Measurements from ENCODE around the gene CTXN1.
A peak's percentile ranks its signal among the peaks of the same experiment; 100 is the strongest.

The CTXN1 gene

GRCh38 chr19:7904074-7905020 lies 21.6 kb downstream of the CTXN1 start:
- peak; percentile 43 for DNase-seq
- H3K27me3 ChIP-seq, result no peaks in the 10 kb centered on the region
- TF ChIP-seq, protein P1, sequence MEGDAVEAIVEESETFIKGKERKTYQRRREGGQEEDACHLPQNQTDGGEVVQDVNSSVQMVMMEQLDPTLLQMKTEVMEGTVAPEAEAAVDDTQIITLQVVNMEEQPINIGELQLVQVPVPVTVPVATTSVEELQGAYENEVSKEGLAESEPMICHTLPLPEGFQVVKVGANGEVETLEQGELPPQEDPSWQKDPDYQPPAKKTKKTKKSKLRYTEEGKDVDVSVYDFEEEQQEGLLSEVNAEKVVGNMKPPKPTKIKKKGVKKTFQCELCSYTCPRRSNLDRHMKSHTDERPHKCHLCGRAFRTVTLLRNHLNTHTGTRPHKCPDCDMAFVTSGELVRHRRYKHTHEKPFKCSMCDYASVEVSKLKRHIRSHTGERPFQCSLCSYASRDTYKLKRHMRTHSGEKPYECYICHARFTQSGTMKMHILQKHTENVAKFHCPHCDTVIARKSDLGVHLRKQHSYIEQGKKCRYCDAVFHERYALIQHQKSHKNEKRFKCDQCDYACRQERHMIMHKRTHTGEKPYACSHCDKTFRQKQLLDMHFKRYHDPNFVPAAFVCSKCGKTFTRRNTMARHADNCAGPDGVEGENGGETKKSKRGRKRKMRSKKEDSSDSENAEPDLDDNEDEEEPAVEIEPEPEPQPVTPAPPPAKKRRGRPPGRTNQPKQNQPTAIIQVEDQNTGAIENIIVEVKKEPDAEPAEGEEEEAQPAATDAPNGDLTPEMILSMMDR (IDR thresholded peaks at IDR 0.05; ENCODE audit: low read depth, low read length), result no peak
- H3K4me3 ChIP-seq (ENCODE audit: low read depth, low read length), result peak overlapping the region; percentile 75
- H3K4me1 ChIP-seq, result no peaks in the 10 kb centered on the region
- H3K36me3 ChIP-seq, result peaks cover 6% of the 10 kb centered on the region
- H3K9me3 ChIP-seq, result no peaks in the 10 kb centered on the region

GRCh38 chr19:7903244-7904073 lies 22.5 kb downstream of the CTXN1 start, which contains the start of gene MAP2K7:
Gene MAP2K7, plus strand, starts transcription at chr19:7903877. Its CDS starts 68 bp downstream, at chr19:7903945.
- DNase-seq, result peak; percentile 100
- Histone ChIP-seq H3K27me3 (no peaks in the 10 kb centered on the region), H3K4me1 (no peaks in the 10 kb centered on the region), H3K4me3 (ENCODE audit: low read depth, low read length) (peak within 1 kb of the TSS; percentile 82), H3K36me3 (peaks cover 6% of the 10 kb centered on the region), H3K9me3 (no peaks in the 10 kb centered on the region)
- TF ChIP-seq, protein P1 (IDR thresholded peaks at IDR 0.05; ENCODE audit: low read depth, low read length), result peak; percentile 49

- Histone ChIP-seq H3K36me3 (peaks cover 6% of the 10 kb centered on the region), H3K4me1 (no peaks in the 10 kb centered on the region), H3K27me3 (no peaks in the 10 kb centered on the region), H3K4me3 (ENCODE audit: low read depth, low read length) (peak overlapping the region; percentile 82), H3K9me3 (no peaks in the 10 kb centered on the region)
- TF ChIP-seq, protein P1 (IDR thresholded peaks at IDR 0.05; ENCODE audit: low read depth, low read length), result no peak
- no peak for DNase-seq
These were observed 23.1 kb downstream of the CTXN1 start for GRCh38 chr19:7902796-7903243.

DNA sequence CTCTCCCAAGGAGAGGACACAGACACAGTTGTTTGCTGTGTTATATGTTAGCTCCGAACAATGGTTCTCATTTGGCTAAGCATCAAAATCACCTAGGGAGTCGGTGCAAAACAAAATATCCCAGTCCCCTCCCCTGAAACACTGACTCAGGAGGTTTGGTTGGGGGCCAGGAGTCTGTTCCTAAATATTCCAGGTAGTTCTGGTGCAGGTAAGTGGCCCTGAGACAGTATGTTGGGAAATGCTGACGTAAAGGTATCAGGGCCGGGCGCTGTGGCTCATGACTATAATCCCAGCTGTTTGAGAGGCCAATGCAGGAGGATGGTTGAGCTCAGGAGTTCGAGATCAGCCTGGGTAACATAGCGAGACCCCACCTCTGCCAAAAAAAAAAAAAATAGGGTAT lies 24.6 kb downstream of the CTXN1 start:
- TF ChIP-seq, protein P1 (IDR thresholded peaks at IDR 0.05; ENCODE audit: low read depth, low read length), result no peak
- peaks cover 5% of the 10 kb centered on the region for H3K36me3 ChIP-seq
- H3K27me3 ChIP-seq, result no peaks in the 10 kb centered on the region
- no peaks in the 10 kb centered on the region for H3K9me3 ChIP-seq
- no peak overlapping the region for H3K4me3 ChIP-seq (ENCODE audit: low read depth, low read length)
- no peak for DNase-seq
- no peaks in the 10 kb centered on the region for H3K4me1 ChIP-seq

GRCh38 chr19:7900931-7901330 lies 25.0 kb downstream of the CTXN1 start:
- Histone ChIP-seq H3K36me3 (peaks cover 2% of the 10 kb centered on the region), H3K4me3 (ENCODE audit: low read depth, low read length) (no peak overlapping the region), H3K9me3 (no peaks in the 10 kb centered on the region), H3K27me3 (no peaks in the 10 kb centered on the region), H3K4me1 (no peaks in the 10 kb centered on the region)
- TF ChIP-seq, protein P1 (IDR thresholded peaks at IDR 0.05; ENCODE audit: low read depth, low read length), result no peak
- DNase-seq, result no peak
